ENCODE results near the gene PEX11G.

DNA sequence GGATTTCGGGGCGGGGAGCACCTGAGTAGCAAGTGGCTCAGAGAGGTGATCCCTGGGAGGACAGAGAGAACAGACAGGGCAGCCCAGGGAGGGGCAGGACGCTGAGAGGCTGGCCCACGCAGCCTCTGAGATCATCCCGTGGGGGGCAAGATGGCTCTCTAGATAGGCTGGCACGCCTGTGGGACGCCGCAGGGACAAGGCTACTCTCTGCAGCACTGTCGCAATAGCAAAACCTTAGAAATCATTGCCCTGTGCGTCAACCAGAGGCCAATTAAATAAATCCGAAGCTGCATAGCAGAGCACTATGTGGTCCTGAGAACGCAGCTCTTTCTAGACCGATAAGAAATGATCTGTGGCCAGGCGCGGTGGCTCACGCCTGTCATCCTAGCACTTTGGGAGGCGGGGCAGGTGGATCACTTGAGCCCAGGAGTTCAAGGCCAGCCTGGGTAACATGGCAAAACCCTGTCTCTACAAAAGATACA, 5.1 kb downstream of the PEX11G start:
- TF ChIP-seq, protein P1, sequence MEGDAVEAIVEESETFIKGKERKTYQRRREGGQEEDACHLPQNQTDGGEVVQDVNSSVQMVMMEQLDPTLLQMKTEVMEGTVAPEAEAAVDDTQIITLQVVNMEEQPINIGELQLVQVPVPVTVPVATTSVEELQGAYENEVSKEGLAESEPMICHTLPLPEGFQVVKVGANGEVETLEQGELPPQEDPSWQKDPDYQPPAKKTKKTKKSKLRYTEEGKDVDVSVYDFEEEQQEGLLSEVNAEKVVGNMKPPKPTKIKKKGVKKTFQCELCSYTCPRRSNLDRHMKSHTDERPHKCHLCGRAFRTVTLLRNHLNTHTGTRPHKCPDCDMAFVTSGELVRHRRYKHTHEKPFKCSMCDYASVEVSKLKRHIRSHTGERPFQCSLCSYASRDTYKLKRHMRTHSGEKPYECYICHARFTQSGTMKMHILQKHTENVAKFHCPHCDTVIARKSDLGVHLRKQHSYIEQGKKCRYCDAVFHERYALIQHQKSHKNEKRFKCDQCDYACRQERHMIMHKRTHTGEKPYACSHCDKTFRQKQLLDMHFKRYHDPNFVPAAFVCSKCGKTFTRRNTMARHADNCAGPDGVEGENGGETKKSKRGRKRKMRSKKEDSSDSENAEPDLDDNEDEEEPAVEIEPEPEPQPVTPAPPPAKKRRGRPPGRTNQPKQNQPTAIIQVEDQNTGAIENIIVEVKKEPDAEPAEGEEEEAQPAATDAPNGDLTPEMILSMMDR (IDR thresholded peaks at IDR 0.05), result no peak
- TF ChIP-seq POLR2A (IDR thresholded peaks at IDR 0.05) (no peak), EP300 (IDR thresholded peaks at IDR 0.05) (no peak), POLR2AphosphoS5 (IDR thresholded peaks at IDR 0.05) (no peak)
